Activated CD8-positive, alpha-beta memory T cell treated with anti-CD3 and anti-CD28 coated beads, Interleukin-2, amount 10 ng/mL, durations not matched to agents 7 days and 5 days (primary cell): ENCODE results near the gene UBE2O. TPM values are rescaled to one million over a fixed set of nuclear protein-coding genes. Genes with fewer than 3 reads are reported as not detected.

Experiments
- ATAC-seq: fragments of 150-1000 bp; cut with Tn5 transposase; one replicate; pipeline ENCODE4 v1.10.0; 2021; ENCODE audit warnings: moderate library complexity
- CTCF ChIA-PET: fragments of 350-600 bp; sonication (Branson Sonifier 250); formaldehyde crosslinking; loops from one replicate; lab custom pipeline; 2021; ENCODE audit warnings: antibody characterized with exemption; lab: Charles Lee
- DNase-seq: peaks from one replicate; pipeline ENCODE4 v3.0.0-alpha.2; 2020
- H3K27ac Mint-ChIP-seq: one replicate; pipeline ENCODE4 v1.8.0; 2021; ENCODE audit warnings: mild to moderate bottlenecking, mixed read lengths
- H3K27me3 Mint-ChIP-seq: one replicate; pipeline ENCODE4 v1.8.0; 2021; ENCODE audit warnings: mixed read lengths
- H3K36me3 Mint-ChIP-seq: one replicate; pipeline ENCODE4 v1.8.0; 2021; ENCODE audit warnings: mild to moderate bottlenecking, mixed read lengths
- H3K4me1 Mint-ChIP-seq: one replicate; pipeline ENCODE4 v1.8.0; 2021; ENCODE audit warnings: mixed read lengths
- H3K4me3 Mint-ChIP-seq: one replicate; pipeline ENCODE4 v1.8.0; 2021; ENCODE audit warnings: mild to moderate bottlenecking, moderate library complexity, mixed read lengths
- H3K9me3 Mint-ChIP-seq: one replicate; pipeline ENCODE4 v1.8.0; 2022; ENCODE audit warnings: low read depth, mixed read lengths
- total RNA-seq, 2 experiments: library from RNA; stranded (reverse); gene quantifications; one replicate each; pipeline ENCODE4 v1.2.3, GENCODE V29; 2021

UBE2O gene
- total RNA-seq, 2 experiments from 2014 or later: 30.2 to 34.7 TPM

DNA sequence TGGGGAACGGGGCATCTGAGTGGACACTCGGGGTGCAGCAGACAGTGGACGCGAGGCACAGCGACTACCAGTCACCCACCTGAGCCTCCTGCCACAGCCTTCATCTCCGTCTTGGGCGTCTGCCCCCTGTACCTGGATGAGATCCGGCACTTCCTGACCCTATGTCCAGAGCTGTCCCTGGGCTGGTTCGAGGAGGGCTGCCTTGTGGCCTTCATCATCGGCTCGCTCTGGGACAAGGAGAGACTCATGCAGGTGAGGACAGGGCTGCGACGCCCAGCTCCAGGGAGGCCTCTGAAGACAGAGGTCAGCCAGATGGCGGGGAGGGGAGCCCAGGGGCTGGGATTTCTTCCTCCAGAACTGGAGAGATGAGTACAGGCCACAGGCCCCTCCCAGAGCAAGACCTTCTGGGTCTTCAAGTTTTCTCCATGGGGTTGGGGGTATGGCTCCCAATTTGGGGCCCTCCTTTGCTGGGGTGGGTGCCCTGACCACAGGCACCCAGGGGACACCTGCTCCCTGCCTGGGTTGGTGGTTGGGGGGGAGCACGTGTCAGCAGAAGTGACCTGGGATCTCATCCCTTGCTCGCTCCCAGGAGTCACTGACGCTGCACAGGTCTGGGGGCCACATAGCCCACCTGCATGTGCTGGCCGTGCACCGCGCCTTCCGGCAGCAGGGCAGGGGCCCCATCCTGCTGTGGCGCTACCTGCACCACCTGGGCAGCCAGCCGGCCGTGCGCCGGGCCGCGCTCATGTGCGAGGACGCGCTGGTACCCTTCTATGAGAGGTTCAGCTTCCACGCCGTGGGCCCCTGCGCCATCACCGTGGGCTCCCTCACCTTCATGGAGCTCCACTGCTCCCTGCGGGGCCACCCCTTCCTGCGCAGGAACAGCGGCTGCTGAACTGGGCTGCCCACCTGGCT is 16.4 kb upstream of the UBE2O start:
- CTCF ChIA-PET: interaction anchor here (1.5 to 6.5 kb wide), 2 partner anchors 36 to 348 kb away, joined by 3 to 192 read pairs; partner anchors contain the start of gene RHBDF2

DNA sequence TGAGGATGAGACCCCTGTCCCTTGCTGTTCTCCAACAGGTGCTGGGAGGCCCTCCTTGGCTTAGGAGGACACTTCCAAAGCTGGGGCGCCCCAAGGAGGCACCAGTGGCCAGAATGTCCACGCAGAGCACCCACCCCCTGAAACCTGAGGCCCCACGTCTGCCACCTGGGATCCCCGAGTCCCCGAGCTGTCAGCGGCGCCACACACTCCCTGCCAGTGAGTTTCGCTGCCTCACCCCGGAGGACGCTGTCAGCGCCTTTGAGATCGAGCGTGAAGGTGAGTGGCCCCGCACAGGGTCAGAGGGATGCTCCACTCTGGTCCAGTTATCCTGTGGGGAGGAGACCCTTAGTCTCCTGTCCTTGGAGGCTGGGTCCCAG is 15.7 kb upstream of the UBE2O start:
- Mint-ChIP-seq H3K4me3 (no peak overlapping the region), H3K27ac (no peak overlapping the region), H3K9me3 (no peaks in the 10 kb centered on the region), H3K36me3 (peaks cover 3% of the 10 kb centered on the region), H3K4me1 (peaks cover 4% of the 10 kb centered on the region), H3K27me3 (peaks cover 1% of the 10 kb centered on the region)
- CTCF ChIA-PET: interaction anchor here (1.5 to 6.5 kb wide), 2 partner anchors 37 to 347 kb away, joined by 3 to 192 read pairs; partner anchors contain the start of gene RHBDF2
- DNase-seq: no peak
- ATAC-seq: no peak

More for the DNA sequence above, 16.4 kb upstream of the UBE2O start:
- no peak for ATAC-seq
- Mint-ChIP-seq H3K9me3 (no peaks in the 10 kb centered on the region), H3K27me3 (no peaks in the 10 kb centered on the region), H3K4me1 (peaks cover 4% of the 10 kb centered on the region), H3K4me3 (no peak overlapping the region), H3K36me3 (peaks cover 3% of the 10 kb centered on the region), H3K27ac (no peak overlapping the region)
- no peak for DNase-seq

GRCh38 chr17:76467809-76468633 is 15.1 kb upstream of the UBE2O start:
- H3K4me3 Mint-ChIP-seq: no peak overlapping the region
- CTCF ChIA-PET: interaction anchor here (0.7 to 6.5 kb wide), 8 partner anchors 9 to 347 kb away, joined by 3 to 192 read pairs (median 5); partner anchors contain the start of genes RHBDF2 and UBE2O

DNA sequence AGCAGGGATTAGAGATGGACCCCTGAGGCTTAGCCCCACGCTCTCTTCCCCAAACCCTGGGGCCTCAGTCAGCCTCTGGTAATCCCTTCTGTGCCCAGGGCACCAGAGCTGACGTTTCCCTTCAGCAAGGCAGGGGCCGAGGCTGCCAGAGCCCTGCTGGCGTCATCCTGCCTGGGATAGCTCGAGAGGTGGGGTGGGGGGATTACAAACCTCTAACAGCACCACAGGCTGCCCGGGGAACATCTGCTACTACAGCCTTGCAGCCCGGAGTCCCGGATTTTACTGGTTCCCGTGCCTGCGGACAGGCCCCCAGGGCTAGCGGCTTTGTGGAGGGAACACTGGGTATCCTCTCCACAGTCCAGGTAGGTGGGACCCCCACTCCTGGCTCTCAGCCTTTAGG is 14.4 kb upstream of the UBE2O start, which contains the start of gene AANAT:
Gene AANAT, plus strand, starts transcription at position 238 of the 400 bp plus-strand sequence. CDS start 1,144 bp downstream, outside the sequence.
- H3K27ac Mint-ChIP-seq: no peak within 1 kb of the TSS
- CTCF ChIA-PET: interaction anchor here (0.7 to 6.5 kb wide), 12 partner anchors 8 to 156 kb away, joined by 3 to 192 read pairs (median 5); partner anchors contain the start of genes RHBDF2 and UBE2O
- no peak for ATAC-seq
- H3K27me3 Mint-ChIP-seq: peaks cover 5% of the 10 kb centered on the region
- peaks cover 3% of the 10 kb centered on the region for H3K36me3 Mint-ChIP-seq
- H3K4me3 Mint-ChIP-seq: no peak within 1 kb of the TSS
- no peaks in the 10 kb centered on the region for H3K9me3 Mint-ChIP-seq
- H3K4me1 Mint-ChIP-seq: peaks cover 4% of the 10 kb centered on the region
- no peak for DNase-seq

More at GRCh38 chr17:76467809-76468633, 15.1 kb upstream of the UBE2O start:
- Mint-ChIP-seq H3K9me3 (no peaks in the 10 kb centered on the region), H3K27me3 (peaks cover 2% of the 10 kb centered on the region), H3K27ac (no peak overlapping the region), H3K36me3 (peaks cover 3% of the 10 kb centered on the region), H3K4me1 (peaks cover 4% of the 10 kb centered on the region)
- ATAC-seq (no peak), DNase-seq (no peak)

- no peak overlapping the region for H3K4me3 Mint-ChIP-seq
- peaks cover 8% of the 10 kb centered on the region for H3K27me3 Mint-ChIP-seq
- no peak overlapping the region for H3K27ac Mint-ChIP-seq
- DNase-seq (no peak), ATAC-seq (no peak)
- CTCF ChIA-PET: interaction anchor here (0.8 to 6.5 kb wide), 12 partner anchors 8 to 157 kb away, joined by 3 to 192 read pairs (median 5); partner anchors contain the start of genes PRCD, RHBDF2 and UBE2O
- peaks cover 3% of the 10 kb centered on the region for H3K36me3 Mint-ChIP-seq
- no peaks in the 10 kb centered on the region for H3K9me3 Mint-ChIP-seq
- H3K4me1 Mint-ChIP-seq: peaks cover 4% of the 10 kb centered on the region
Observed at GRCh38 chr17:76466775-76467130, 13.8 kb upstream of the UBE2O start.

DNA sequence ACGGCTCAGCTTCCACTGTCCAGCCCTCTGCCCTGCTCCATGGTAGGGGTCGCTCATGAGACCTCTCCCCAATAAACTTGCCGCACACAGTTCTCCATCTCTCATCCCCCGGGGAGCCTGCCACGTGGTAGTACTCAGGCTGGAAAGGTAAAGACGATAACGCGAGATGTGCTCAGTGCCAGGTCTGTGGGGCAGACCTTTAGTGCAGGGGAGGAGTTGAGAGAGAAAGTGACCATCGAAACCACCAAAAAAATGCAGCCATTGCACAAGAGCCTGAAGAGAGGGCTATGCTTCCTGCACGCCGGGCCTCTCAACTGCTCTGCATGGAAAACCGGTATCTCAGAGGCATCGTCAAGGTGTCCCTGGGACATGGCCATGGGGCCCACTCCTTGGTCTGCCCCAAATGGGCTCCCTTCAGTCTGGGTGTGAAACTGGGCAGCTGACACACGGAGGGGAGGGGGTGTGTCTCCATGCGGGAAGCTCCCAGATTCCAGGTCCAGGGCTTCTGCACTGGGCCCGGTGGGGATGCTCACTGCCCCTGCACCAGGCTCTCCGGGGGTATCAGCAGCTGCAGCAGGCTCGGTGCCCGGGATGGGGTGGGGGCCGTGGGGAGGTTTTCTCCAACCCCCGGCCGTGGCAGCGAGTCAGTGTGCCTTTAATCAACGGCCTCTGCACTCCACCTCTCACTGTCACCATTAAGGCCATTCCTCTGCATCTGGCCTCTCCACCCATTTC is 9.8 kb upstream of the UBE2O start:
- ATAC-seq: no peak
- no peaks in the 10 kb centered on the region for H3K9me3 Mint-ChIP-seq
- CTCF ChIA-PET: interaction anchor here (1.0 to 1.9 kb wide), 6 partner anchors 9 to 54 kb away, joined by 3 to 7 read pairs (median 4); partner anchors contain the start of gene UBE2O
- peaks cover 10% of the 10 kb centered on the region for H3K27me3 Mint-ChIP-seq
- no peak overlapping the region for H3K27ac Mint-ChIP-seq
- DNase-seq: no peak
- no peak overlapping the region for H3K4me3 Mint-ChIP-seq
- H3K4me1 Mint-ChIP-seq: peaks cover 4% of the 10 kb centered on the region
- H3K36me3 Mint-ChIP-seq: no peaks in the 10 kb centered on the region

DNA sequence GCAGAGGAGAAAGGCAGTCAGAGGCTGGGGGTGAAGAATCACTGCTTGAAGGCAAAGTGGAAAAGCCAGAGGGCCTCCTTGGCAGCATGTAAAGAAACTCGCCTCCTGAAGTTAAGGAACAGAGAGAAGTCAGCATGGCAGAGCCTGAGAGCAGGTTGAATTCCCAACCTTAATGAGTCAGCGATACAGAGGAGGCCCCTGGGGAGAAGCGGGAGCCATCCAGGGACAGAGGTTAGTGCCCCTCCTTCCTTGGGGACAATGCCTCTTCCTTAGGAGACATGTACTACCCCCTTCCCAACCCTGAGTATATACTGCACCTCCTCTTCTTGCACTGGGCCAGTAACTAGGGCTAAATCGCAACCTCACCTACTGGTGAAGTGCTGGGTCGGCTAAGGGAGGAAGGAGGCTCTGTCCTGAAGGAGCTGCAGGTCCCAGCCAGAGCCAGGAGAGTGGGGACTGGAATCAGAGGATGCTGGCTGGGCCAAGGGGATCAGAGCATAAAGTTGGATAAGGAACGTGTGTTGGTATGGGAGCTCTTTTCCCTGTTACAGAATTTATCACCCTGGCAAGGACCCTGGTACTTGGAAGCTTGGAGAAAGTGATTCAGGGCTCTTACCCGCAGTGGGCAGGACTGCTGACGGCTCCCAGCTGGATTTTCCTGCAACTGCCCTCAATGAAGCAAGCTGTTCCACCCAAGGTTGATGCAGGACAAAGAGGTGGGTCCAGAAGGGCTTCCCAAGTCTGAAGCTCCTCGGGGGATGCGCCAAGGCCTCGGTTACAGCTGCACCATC is 9.0 kb upstream of the UBE2O start:
- H3K4me1 Mint-ChIP-seq: peaks cover 4% of the 10 kb centered on the region
- no peaks in the 10 kb centered on the region for H3K36me3 Mint-ChIP-seq
- H3K4me3 Mint-ChIP-seq: no peak overlapping the region
- no peak overlapping the region for H3K27ac Mint-ChIP-seq
- no peak for ATAC-seq
- no peak for DNase-seq
- H3K27me3 Mint-ChIP-seq: peaks cover 13% of the 10 kb centered on the region
- H3K9me3 Mint-ChIP-seq: no peaks in the 10 kb centered on the region
- CTCF ChIA-PET: interaction anchor here (1.0 to 1.9 kb wide), 7 partner anchors 9 to 53 kb away, joined by 3 to 7 read pairs (median 4); partner anchors contain the start of gene UBE2O

DNA sequence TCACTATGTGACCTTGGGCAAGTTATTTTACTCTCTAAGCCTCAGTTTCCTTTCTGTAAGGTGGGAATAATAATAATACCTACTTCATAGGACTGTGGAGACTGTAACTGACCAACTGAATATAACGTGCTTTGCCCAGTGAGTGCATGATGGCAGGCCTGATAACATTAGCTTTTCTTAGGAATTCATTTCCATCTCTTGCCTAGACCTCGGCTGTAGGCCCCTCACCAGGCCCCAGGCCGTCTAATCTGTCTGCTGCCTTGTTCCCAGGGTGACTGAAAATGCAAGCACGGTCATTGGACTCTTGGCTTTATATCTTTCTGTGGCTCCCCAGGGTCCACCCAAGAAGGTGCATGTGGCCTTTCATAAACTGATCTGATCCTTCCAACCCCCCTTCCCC is 6.7 kb upstream of the UBE2O start:
- CTCF ChIA-PET: interaction anchor here (1.0 to 3.5 kb wide), 11 partner anchors 8 to 62 kb away, joined by 3 to 34 read pairs (median 6); partner anchors contain the start of gene AANAT
- H3K27ac Mint-ChIP-seq: no peak overlapping the region
- H3K36me3 Mint-ChIP-seq: no peaks in the 10 kb centered on the region
- DNase-seq (no peak), ATAC-seq (no peak)
- H3K9me3 Mint-ChIP-seq: no peaks in the 10 kb centered on the region
- no peaks in the 10 kb centered on the region for H3K4me1 Mint-ChIP-seq
- H3K27me3 Mint-ChIP-seq: peaks cover 16% of the 10 kb centered on the region
- H3K4me3 Mint-ChIP-seq: no peak overlapping the region

DNA sequence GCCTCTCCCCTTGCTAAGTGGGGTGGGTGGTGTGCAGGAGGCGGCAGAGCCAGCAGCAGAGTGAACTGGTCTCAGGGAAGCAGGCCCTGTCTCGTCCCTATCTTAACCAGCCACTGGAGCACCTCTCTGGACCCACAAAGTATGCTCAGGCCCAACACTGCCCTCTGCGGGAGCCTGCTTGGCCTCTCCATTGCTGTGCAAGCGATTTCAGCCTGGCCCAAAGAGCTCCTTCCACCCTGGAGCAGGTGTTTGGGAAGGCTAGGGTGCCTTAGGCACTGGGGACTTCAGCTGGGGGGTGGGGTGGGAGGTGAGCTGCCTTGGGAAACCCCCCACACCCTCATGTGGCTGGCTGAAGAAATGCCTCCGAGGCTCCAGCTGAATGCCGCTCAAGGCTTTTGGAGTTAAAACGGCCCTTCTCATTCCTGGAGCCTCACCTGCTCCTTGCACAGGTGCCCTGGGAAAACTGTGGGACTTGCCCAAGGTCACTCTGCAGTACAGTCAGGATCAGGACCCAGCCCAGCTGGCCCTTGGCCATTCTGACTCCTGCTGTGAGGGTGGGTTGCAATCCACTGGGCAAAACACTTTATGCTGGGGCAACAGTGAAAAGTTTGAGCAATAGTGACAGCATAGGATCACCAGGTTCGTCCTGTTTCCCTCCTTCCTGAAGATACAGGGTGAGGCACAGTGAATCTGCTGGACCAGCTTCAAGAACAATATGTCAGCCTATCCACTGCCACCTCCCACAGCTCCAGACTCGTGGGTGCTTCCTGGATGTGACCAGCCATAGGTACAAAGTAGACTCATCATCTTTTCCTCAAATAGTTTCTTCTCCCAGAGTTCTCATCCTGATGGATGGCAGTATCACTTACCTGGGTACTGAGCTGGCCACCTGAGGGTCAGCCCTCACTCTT is 5.9 kb upstream of the UBE2O start:
- Mint-ChIP-seq H3K27ac (no peak overlapping the region), H3K4me3 (no peak overlapping the region), H3K27me3 (peaks cover 16% of the 10 kb centered on the region), H3K4me1 (no peaks in the 10 kb centered on the region), H3K9me3 (no peaks in the 10 kb centered on the region), H3K36me3 (no peaks in the 10 kb centered on the region)
- ATAC-seq: peak; percentile 25
- no peak for DNase-seq
- CTCF ChIA-PET: interaction anchor here (0.7 to 3.5 kb wide), 21 partner anchors 9 to 156 kb away, joined by 3 to 34 read pairs (median 4); partner anchors contain the start of gene AANAT

GRCh38 chr17:76453431-76453743 is 435 bp upstream of the UBE2O start:
- CTCF ChIA-PET: interaction anchor here (0.6 to 4.0 kb wide), 16 partner anchors 9 to 171 kb away, joined by 3 to 15 read pairs (median 6); partner anchors contain the start of gene AANAT
- Mint-ChIP-seq H3K4me1 (peaks cover 32% of the 10 kb centered on the region), H3K36me3 (no peaks in the 10 kb centered on the region), H3K4me3 (peak overlapping the region; percentile 86), H3K27me3 (peaks cover 6% of the 10 kb centered on the region), H3K27ac (peak overlapping the region; percentile 48), H3K9me3 (no peaks in the 10 kb centered on the region)
- ATAC-seq: no peak
- no peak for DNase-seq

DNA sequence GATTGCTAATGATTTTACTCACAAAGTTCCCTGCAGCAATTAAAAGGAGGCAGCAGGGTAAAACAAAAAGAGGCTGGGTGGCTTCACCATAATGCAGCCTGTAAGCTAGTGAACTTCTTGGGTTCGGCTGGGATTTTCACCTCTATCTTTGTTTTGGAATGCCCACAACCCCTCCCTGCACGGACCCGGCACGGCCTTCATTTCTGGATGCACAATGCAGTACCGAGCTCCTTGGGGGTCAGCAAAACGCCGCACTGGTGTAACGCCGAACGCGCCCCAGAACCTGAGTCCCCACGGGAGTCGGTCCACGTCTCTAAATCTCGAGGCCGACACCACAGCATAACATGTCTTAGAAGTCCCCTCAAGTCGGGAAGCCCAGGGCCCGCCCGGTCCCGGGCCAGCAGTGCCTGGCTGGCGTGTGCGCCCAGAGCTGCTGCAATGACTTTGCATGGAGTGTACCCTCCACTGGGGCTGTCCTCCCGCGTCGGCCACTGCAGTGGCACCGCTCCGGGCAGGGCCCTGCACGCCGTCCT is 759 bp downstream of the UBE2O start:
- peak overlapping the region; percentile 54 for H3K27ac Mint-ChIP-seq
- peak; percentile 32 for ATAC-seq
- peaks cover 4% of the 10 kb centered on the region for H3K27me3 Mint-ChIP-seq
- CTCF ChIA-PET: interaction anchor here (1.1 to 4.0 kb wide), 13 partner anchors 13 to 172 kb away, joined by 3 to 15 read pairs (median 10); partner anchors contain the start of gene AANAT
- no peaks in the 10 kb centered on the region for H3K9me3 Mint-ChIP-seq
- no peaks in the 10 kb centered on the region for H3K36me3 Mint-ChIP-seq
- peak overlapping the region; percentile 86 for H3K4me3 Mint-ChIP-seq
- peak; percentile 47 for DNase-seq
- peaks cover 40% of the 10 kb centered on the region for H3K4me1 Mint-ChIP-seq
